Pulmonary artery endothelial cell (primary cell): ENCODE data around the gene LDLRAD4. TPM values are rescaled to one million over a fixed set of nuclear protein-coding genes. Genes with fewer than 3 reads are reported as not detected.

ENCODE experiments used
- DNase-seq: peaks from one replicate; pipeline ENCODE4 v3.0.0-alpha.2; 2011; ENCODE audit warnings: low read depth, low spot score
- total RNA-seq: library from RNA; depleted of rRNA; stranded (reverse); fragments of >200 nt; gene quantifications from 2 replicates; pipeline ENCODE4 v1.2.3, GENCODE V29; 2014

LDLRAD4 gene
- total RNA-seq, 1 donor from 2014 or later: 1.5 TPM

DNA sequence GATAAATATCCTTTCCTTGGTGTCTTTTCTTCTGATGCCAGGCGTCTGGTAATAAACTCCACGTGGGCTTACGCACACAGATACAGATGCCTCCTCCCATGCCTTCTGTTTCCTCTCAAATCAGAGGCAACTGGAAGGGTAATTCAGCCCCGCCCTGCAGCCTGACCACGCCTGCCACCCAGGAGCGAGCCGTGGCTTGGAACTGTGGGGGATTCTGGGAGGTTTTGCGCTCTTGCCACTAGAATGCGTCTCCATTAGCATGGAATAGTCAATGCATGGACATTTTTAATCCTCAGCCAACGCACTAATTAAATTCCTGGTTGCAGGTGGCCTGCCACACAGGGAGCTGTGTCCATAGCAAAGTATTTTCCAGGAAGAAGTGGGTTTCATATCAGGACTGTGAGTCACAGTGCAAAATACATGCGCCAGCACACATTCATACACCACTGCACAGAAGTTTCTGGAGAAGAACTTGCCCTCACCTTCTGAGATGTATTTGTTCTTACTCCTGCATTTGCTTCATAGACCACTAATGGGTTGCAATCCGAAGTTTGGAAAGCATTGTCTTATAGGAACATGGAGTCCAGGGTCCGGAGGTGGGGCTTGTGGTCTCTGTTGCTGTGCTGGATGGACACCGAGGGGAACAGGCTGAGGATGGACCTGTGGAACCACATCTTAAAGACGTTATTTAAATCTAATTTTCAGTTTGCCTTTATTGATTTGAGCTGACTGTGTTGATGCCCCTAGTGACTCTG, 151.4 kb downstream of the LDLRAD4 start:
- DNase-seq: no peak

DNA sequence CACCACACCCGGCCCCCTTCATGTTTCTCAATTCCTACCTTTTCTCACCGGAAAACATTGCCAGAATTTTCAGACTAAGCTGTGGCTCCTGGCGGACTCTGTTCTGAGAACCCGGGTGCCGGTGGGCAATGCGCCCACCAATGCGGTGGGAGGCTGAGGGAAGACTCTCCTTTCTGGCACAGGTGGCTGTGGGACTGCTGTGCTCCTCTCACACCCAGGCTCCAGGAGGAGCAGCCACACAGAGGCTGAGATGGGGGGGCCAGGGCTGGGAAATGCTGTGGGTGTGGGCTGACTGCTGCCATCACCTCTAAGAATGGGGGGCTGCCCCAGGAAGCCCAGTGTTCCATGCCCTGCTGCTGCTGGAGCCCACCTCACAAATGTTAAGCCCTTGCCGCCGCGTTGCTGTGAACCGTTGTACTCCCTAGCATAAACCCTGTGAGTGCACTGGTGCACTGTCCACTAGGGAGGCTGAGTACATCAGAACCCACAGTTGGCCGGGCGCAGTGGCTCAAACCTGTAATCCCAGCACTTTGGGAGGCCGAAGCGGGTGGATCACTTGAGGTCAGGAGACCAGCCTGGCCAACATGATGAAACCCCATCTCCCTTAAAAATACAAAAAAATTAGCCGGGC, 152.6 kb downstream of the LDLRAD4 start:
- DNase-seq: no peak

DNA sequence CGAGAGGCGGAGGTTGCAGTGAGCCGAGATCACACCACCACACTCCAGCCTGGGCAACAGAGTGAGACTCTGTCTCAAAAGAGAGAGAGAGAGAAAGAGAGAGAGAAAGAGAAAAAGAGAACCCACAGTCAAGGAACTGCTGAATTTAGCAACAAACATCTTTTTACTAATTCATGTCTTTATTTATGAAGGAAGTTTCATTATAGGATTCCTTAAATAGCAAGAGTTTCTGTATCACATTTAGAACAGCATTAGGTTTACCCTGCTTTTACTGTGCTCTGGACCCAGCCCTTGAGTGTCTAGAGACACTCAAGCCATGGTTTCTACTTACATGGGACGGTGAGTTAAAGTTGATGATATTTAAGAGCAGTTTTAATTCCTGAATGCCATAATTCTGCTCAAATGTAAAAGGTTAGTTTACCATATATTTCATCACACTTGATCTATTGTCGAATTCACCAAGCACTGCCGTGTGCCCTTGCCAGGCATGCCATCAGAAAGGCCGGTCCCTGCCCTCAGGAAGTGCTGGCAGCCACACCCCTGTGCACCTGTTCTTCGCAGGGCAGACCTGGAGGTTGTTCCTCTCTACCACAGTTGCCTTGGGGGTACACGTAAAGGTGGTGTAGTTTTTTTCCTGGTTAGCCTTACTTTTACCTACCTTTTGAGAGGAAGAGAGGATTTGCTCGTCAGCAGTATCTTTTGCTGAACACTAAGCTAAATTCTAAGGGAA, 153.3 kb downstream of the LDLRAD4 start:
- DNase-seq: no peak

DNA sequence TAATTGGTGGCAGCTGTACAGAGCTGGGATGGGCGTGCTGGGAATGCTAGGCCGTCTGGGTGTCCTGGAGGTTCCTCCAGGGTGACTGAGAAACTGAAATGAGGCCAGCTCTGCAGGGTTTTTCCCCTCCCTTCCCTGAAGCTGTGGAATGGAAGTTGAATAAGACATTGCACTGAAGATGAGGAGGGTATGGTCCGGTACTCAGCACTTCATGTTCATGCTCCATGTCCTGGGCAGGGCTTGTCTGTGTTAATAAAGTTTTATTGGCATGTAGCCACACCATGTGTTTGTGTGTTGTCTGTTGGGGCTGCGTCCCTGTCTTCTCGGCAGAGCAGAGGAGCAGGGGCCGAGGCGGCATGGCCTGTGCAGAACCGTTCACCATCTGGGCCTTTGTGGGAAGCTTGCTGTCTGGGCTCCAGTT, 154.0 kb downstream of the LDLRAD4 start:
- DNase-seq: no peak

DNA sequence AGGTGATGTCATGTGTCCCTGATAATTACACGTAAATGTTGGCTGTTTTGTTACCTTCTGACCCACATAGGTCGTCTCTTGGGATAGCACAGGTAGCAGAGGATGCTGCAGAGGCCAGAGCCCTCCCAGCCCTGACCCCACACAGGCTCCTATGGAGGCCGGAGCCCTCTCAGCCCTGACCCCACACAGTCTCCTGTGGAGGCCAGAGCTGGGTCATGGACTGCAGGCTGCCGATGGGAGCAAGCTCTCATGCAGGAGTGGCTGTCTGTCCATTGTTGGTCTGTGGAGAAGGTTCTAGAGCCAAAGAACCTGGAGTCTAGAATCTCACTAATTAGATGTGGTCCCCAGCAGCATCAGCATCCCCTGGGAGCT, 155.5 kb downstream of the LDLRAD4 start:
- no peak for DNase-seq

DNA sequence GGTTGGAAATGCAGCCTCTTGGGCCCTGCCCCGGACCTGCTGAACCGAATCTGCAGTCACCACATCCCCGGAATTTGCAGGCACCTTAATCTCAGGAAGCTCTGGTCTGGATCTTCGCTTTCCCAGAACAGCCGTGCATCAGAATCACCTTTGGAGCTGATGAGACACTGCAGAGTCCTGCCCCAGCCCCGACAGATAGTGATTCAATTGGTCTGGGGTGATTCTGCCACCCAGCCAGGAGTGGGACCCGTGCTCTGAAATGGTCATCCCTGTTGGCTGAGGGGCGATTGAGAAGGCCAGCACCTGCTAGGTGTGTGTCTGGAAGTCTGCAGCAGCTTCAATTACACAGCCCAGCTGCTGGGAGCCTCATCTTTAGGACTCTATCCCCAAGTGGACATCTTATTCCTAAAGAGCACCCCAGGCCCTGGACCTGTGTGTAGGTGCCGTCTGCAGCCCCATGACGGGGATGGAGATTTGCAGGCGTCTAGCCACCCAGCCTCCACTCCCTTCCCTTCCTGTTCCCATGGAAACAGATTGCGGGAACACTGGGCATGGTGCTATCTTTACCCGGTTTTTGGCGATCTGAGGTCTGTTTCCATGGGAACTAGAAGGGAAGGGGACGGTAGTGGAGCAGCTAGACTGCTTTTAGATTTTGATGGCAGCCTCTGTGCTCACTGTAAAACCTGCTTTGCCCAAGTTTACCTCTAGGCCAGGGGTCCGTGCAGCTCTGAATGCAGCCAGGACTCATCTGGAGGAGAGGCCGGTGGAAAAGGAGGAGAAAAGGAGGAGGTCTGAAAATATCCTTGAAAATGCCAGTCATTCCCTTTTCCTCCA, 156.1 kb downstream of the LDLRAD4 start:
- DNase-seq: no peak

DNA sequence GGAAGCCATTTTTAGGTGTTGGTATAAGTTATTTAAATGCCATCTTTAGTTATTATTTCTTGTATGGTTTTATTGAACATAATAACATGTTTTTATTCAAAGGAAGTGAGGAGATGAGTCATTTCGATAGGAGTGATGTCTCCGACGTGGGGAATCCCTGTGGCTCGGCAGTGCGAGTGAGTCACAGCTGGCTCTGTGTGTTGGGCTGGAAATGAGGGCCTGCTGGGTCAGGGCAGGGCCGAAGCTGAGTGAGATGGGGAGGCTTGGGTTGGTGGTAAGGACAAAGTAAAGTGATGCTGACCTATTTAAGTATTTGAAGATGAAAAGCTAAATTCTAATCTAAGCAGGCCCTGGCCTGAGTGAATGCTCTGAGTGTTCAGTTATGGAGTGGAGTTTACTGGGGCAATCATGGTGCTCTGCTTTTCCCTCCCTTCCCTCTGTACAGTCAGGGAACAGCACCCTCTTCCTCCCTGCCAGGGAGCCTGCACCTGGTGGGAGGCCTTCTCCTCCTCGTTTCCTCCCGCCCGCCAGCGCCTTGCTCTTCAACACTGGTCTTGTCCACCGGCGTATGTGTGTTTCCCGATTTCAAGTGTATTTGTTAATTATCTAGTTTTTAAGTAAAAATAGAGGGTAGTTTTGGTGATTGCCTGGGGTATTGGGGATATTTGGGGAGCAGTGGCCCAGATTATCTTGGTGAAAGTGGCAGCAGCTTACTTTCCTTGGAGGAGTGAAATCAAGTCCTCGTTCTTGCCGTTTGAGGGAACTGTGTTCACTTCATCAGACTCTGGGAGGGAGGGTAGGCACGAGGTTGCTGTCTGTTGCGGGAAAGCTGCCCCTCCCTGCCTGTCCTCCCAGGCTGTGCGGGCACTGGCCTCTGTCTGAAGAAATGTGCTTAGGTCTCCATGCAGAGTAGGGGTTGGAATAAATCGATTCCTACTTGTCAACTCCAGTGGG, 157.0 kb downstream of the LDLRAD4 start:
- peak; percentile 87 for DNase-seq

DNA sequence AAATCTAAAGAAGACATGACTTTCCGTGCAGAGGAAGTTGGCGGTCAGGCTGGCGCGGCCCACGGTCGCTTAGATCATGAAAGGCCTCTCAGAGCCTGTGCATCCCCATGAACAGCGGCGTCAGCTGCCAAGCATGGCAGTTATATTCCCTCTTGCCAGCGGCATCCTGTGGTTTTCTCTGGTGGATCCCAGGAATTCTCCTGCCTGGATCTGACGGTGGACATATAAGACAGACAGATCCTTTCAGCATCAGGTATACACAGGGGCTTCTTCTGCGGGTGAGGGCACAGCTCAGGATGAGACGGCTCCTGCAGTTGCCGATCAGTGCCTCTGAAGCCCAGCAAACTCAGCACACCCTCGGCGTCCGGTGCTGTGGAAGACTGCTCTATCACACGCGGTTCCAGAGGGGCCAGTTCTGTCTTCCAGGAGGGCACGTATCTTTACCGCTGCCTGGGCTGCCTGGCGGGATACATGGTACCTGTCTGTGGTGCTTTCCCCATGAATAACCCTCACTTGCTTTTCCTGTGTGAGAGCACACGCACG, 157.8 kb downstream of the LDLRAD4 start:
- DNase-seq: no peak

DNA sequence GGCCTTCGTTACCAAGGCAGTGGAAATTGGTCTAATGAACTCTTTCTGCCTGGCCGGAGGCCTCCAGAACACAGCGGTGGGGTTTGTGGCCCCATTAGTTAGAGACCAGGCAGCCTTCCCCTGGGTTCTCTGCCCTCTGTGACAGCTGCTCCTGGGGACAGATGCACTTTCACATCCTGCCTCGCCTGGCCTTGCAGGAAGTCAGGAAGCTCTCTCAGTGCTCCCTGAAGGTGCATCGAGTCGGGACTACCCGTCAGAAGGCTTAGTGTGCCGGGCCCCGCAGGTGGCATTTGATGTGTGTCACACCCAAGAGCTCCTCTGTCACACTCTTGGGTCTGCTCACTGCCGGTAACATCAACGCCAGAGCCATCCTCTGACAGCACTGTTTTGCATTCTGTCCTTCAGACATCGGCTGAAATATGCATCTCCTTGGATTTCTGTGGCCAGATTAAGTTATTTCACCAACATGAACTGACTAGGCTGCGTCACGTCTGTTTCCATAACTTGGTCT, 158.3 kb downstream of the LDLRAD4 start:
- no peak for DNase-seq

DNA sequence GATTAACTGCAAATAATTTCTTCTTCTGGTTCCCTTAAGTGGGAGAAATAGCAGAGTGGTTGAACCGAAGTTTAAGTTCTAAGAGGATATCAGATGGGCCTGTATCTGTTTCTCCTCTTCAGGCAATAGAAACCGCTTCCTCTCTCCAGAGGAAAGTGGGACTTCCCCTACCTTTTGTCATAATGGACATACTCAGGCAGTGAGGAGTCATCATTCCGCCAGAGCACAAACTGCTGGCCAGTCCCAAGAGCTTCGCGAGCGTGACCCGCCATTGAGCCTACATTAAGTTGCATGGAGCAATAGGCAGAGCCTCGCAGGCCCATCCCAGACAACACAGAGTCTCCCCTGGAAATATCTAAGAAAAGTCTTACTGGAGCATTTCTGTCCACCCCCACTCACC, 158.9 kb downstream of the LDLRAD4 start:
- no peak for DNase-seq

DNA sequence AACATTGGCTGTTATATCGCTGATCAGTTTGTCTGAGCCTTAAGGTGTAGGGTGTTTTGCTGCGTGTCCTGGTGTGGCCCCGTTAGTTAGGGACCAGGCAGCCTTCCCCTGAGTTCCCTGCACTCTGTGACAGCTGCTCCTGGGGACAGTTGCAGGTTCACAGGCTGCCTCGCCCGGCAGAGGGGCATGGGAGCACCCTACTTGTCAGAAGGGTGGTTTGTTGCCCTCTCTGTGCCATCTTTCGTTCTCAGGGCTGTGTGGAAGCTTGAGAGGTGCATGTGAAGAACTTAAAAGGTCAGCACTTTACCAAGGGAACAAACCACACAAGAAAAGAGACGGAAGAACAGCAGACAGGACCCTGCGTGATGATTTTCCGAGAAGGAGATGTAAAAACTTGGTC, 159.6 kb downstream of the LDLRAD4 start:
- DNase-seq: no peak

DNA sequence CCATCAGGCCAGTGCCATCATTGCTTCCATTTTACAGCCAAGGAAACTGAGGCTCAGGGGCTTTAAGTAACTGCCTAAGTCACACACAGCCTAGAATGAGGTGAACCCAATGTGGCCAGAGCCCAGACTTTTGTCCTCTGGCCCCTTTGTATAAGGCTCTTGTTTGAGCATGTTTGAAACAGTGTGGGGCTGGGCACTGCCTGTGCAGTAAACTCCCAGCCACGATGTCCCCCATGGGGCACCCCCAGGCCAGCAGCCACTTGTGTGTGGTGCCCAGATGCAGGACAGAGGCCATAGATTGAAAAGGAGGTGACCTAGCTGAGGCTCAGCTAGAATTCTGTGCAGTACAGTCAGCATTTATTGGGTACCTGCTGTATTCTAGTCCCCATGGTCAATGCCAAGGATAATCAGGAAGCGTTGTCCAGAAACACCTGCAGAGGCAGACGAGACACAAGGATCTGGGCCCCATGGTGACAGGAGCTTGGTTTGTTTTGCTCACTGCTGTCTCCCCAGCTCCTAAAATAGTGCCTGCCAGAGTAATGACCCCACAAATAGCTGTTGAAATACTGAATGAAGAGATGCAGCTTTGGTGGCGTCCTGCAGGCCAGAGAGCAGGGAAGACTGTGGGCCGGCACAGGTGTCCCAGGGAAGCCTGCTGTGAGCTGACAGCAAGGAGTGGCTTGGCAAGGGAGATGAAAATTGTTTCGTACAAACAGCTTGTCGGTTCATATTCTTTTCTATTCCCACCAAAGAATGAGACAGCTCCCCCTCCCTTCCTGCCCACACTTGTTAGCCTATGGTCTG, 160.7 kb downstream of the LDLRAD4 start:
- no peak for DNase-seq

DNA sequence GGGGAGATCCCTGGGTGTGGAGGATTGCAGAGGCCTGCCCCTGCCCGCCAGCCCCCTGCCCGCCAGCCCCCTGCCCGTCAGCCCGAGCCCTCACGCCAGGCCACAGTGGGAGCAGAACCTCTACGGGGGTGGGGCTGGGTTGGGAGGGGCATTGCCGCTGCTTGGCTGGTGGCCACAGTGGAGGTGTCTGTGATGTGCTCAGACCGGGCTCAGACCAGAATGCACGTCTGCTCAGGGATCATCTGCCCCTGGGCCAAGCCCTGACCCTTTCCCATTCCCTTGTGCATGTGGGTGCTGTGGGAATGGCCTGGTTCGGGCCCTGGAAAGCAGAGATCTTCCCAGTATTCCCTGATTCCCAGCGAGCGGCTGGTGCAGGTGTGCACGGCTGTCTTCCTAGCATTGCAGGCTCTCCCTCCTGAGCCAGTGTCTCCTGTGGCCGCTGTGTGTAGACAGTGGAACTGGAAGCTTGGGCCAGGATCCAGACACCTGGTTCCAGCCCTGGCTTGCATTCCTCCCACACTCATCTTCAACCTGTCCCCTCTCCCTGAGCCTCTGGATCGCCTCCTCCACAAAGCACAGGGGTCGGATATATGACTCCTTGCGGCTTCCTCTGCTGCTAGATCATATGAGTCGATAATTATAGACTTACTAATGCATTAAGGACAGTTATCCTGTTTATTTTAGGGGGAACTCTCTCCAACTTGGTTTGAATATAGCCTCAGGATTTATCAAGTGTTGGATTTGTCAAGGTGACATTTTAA, 161.6 kb downstream of the LDLRAD4 start:
- no peak for DNase-seq

DNA sequence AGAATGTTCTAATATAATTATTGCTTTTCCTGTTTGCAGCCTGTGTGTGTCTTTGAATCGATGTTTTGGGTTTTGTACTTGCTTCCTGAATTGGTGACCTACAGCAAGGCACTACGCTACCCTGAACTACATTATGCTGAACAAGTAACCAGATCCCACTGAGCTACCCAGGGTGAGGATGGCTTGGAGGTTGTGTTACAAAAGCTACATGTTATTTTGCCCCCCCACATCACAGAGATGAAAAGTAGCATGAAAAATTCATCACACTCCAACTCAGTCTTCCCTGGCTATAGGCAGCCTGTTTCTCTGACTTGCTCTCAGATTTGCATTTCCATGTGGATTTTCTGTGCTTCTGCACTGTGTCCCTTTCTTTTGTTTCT, 162.1 kb downstream of the LDLRAD4 start:
- no peak for DNase-seq

DNA sequence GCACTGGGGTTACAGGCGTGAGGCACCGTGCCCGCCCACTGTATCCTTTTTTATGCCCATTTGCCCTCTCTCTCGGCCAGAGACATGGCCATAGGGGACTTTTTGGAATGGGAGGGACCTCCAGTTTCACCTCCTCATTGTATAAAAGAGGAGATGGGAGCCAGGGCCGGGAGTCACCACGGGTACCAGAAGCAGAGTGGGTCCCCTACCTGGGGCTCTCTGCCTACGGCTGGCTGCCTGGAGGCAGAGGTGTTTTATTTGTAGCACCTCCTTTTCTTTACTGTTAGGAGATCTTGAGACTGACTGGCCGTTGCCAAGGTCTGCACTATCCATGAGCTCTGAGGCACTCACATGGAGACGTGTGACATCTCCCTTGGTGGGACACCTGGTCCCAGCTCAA, 162.8 kb downstream of the LDLRAD4 start:
- DNase-seq: no peak

DNA sequence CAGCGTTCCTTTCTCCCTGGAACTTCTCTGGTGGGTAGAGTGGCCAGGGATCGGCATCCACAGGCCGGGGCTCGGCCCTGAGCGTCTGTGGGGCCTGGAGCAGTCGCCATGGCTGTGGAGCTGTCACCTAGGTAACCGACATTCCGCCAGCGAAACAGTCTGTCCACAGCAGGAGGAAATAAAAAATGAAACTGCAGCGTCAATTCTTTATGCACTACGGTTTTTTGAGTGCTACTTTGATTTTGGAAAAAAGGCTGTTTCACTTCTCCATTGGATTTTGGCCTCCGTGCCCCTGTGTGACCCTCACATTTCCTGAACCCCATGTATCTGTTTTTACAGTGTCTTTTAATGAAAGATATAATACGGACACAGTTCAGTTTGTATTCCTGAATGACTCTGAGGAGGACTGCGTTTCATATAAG, 163.4 kb downstream of the LDLRAD4 start:
- peak; percentile 55 for DNase-seq

DNA sequence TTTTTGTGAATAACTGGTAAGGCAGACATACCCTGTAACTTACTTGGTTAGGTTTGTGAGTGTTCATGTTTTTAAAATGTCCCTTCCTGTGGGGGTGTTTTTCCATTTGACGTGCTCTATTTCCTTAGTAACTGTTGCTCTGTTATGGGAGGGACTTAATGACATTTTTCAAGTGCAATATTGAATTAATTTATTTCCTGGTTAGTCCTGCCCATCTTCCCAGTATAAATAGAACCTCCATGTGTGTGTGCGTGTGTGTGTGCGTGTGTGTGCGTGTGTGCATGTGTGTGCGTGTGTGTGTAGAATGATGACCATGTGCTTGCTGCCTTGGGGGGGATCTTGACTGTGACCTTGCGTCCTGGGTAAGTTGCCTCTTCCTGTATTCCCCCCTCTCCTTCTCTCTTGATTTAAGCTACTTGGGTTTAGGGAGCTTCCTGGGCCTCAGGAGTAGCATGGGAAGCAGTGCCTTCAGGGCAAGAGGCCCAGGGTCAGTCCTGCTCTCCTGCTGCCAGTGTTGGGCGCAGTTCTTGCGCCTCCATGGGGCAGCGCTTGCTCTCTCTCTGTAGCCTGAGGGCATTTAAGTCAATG, 163.9 kb downstream of the LDLRAD4 start:
- DNase-seq: peak; percentile 80
